Measurements from ENCODE around the gene CTDNEP1. TPM values are rescaled to one million over a fixed set of nuclear protein-coding genes. Genes with fewer than 3 reads are reported as not detected.

CTDNEP1 gene
- total and polyA plus RNA-seq, 10 donors = 69.3 to 133 (median 98.0) TPM

GRCh38 chr17:7294614-7295153, 43.1 kb upstream of the CTDNEP1 start, which contains the start of gene YBX2:
Gene YBX2, minus strand, starts transcription at chr17:7294639. Its CDS starts 139 bp downstream, at chr17:7294500.
- Histone ChIP-seq H3K36me3 (no peaks in the 10 kb centered on the region), H3K4me1 (peaks cover 17 to 40% (median 33%) of the 10 kb centered on the region in 6 donors), H3K4me3 (peak within 1 kb of the TSS; percentile 14 to 68 (median 37)), H3K27me3 (replicated peaks in 1 of 7) (peaks cover 0 to 77% (median 38%) of the 10 kb centered on the region in 7 donors), H3K27ac (no peak within 1 kb of the TSS), H3K9me3 (no peaks in the 10 kb centered on the region)
- DNase-seq = peak; percentile 89
- intact Hi-C loops (cut with DNase I; ENCODE audit: low total_unique reads) = loop anchor here (10.0 kb wide), 1 partner anchor 50 kb away; no protein-coding TSS in a partner anchor
- 1 to 6% (median 1%) methylated on average over 23 to 57 of the region's 57 CpGs for WGBS, 5 donors
- TF ChIP-seq CTCF (IDR thresholded peaks at IDR 0.05 in 8 of 11, conservative IDR thresholded peaks at IDR 0.05 in 3 of 11) = peak in 1 of 11 experiments; percentile 24
- peak in 2 of 3 donors; percentile 20 to 45 for TF ChIP-seq POLR2AphosphoS5 (IDR thresholded peaks at IDR 0.05)
- TF ChIP-seq POLR2A (IDR thresholded peaks at IDR 0.05) = no peak

GRCh38 chr17:7293816-7294613, 42.5 kb upstream of the CTDNEP1 start:
- peaks cover 17 to 40% (median 33%) of the 10 kb centered on the region in 6 donors for H3K4me1 ChIP-seq
- WGBS, 5 donors = 4 to 10% (median 5%) methylated on average over 25 to 75 of the region's 75 CpGs
- DNase-seq = no peak
- H3K4me3 ChIP-seq = peak overlapping the region in 7 of 8 donors; percentile 20 to 68 (median 38)
- no peaks in the 10 kb centered on the region for H3K36me3 ChIP-seq
- H3K9me3 ChIP-seq = no peaks in the 10 kb centered on the region
- TF ChIP-seq CTCF (IDR thresholded peaks at IDR 0.05 in 8 of 11, conservative IDR thresholded peaks at IDR 0.05 in 3 of 11) (no peak), POLR2A (IDR thresholded peaks at IDR 0.05) (no peak), POLR2AphosphoS5 (IDR thresholded peaks at IDR 0.05) (no peak)
- peaks cover 0 to 84% (median 38%) of the 10 kb centered on the region in 7 donors for H3K27me3 ChIP-seq (replicated peaks in 1 of 7)
- intact Hi-C loops (cut with DNase I; ENCODE audit: low total_unique reads) = loop anchor here (10.0 kb wide), 1 partner anchor 51 kb away; no protein-coding TSS in a partner anchor
- H3K27ac ChIP-seq = no peak overlapping the region

GRCh38 chr17:7293159-7293558, 41.6 kb upstream of the CTDNEP1 start:
- WGBS, 5 donors = 68 to 86% (median 85%) methylated on average over 9 to 11 of the region's 11 CpGs
- peaks cover 17 to 40% (median 33%) of the 10 kb centered on the region in 6 donors for H3K4me1 ChIP-seq
- H3K36me3 ChIP-seq = no peaks in the 10 kb centered on the region
- H3K27ac ChIP-seq = no peak overlapping the region
- intact Hi-C loops (cut with DNase I; ENCODE audit: low total_unique reads) = loop anchor here (10.0 kb wide), 1 partner anchor 52 kb away; no protein-coding TSS in a partner anchor
- DNase-seq = no peak
- no peak overlapping the region for H3K4me3 ChIP-seq
- TF ChIP-seq POLR2A (IDR thresholded peaks at IDR 0.05) = no peak
- no peak for TF ChIP-seq POLR2AphosphoS5 (IDR thresholded peaks at IDR 0.05)
- TF ChIP-seq CTCF (IDR thresholded peaks at IDR 0.05 in 8 of 11, conservative IDR thresholded peaks at IDR 0.05 in 3 of 11) = no peak
- H3K9me3 ChIP-seq = no peaks in the 10 kb centered on the region
- H3K27me3 ChIP-seq (replicated peaks in 1 of 7) = peaks cover 0 to 89% (median 38%) of the 10 kb centered on the region in 7 donors

GRCh38 chr17:7292729-7293128, 41.2 kb upstream of the CTDNEP1 start:
- H3K4me1 ChIP-seq = peaks cover 17 to 40% (median 33%) of the 10 kb centered on the region in 6 donors
- no peak for TF ChIP-seq POLR2A (IDR thresholded peaks at IDR 0.05)
- no peak for TF ChIP-seq POLR2AphosphoS5 (IDR thresholded peaks at IDR 0.05)
- no peak for TF ChIP-seq CTCF (IDR thresholded peaks at IDR 0.05 in 8 of 11, conservative IDR thresholded peaks at IDR 0.05 in 3 of 11)
- H3K9me3 ChIP-seq = no peaks in the 10 kb centered on the region
- intact Hi-C loops (cut with DNase I; ENCODE audit: low total_unique reads) = loop anchor here (10.0 kb wide), 1 partner anchor 52 kb away; no protein-coding TSS in a partner anchor
- no peak for DNase-seq
- WGBS, 5 donors = 35 to 42% (median 40%) methylated on average over 5 to 6 of the region's 6 CpGs
- peaks cover 0 to 93% (median 38%) of the 10 kb centered on the region in 7 donors for H3K27me3 ChIP-seq (replicated peaks in 1 of 7)
- H3K27ac ChIP-seq = no peak overlapping the region
- no peak overlapping the region for H3K4me3 ChIP-seq
- H3K36me3 ChIP-seq = no peaks in the 10 kb centered on the region

All from spleen (tissue), 11 donors.